Nucleus accumbens (tissue), 56 donors: ENCODE measurements around the gene ADAMTS5.

Experiments used
- DNase-seq, 56 donors: peaks; one replicate each; lab custom pipeline; 2025; lab: John Stamatoyannopoulos, UW

ADAMTS5 gene

DNA sequence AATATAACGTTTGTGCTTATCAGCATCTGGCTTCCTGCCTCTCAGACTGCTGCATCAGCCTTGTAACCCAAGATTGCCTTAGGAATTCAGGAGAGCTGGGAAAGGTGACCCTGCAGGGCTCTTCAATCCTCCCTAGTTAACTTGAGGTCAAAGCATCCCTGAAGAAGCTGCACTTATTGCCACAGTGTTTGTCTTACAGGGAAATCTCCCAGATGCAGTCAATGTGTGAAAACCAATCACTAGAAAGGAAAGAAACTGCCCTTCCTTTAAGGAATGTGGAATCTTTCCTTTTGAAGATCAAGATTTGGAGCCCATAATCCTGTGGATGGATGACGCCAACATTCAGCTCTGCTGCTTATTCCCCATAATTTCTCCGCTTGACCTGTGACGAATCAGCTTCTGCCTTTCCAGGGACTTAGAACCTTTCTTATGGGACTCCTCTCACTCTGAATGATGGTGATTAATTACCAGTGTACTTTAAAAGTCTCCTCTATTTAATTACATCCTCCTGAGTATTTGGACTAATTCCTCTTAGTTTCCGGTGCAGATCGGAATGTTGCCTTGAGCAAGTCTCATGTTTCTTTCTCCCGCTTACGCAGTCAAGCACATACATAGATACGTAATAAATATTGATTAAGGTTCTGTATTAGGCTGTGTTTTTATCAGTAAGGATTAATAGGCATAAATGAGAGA, 14.4 kb downstream of the ADAMTS5 start:
- no peak for DNase-seq

GRCh38 chr21:26949830-26950229, 17.1 kb downstream of the ADAMTS5 start:
- no peak for DNase-seq

DNA sequence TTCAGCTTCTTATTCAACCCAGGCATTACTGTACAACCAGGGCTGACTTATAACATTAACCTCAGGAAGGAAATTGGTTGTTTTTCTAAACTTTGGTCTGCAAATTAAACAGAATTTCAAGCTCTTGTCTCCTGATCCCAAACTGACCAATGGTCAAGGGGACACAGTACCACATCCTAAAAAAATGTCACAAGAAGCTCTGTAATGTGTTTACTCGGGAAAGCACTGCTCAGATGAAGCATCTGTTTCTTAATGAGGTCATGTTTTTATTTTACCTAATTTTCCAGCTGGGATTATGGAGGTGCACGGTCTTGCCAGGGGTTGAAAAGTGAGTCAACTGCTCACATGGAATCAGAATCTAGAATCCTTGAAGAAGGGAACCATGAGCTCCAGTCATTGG, 18.7 kb downstream of the ADAMTS5 start:
- no peak for DNase-seq

DNA sequence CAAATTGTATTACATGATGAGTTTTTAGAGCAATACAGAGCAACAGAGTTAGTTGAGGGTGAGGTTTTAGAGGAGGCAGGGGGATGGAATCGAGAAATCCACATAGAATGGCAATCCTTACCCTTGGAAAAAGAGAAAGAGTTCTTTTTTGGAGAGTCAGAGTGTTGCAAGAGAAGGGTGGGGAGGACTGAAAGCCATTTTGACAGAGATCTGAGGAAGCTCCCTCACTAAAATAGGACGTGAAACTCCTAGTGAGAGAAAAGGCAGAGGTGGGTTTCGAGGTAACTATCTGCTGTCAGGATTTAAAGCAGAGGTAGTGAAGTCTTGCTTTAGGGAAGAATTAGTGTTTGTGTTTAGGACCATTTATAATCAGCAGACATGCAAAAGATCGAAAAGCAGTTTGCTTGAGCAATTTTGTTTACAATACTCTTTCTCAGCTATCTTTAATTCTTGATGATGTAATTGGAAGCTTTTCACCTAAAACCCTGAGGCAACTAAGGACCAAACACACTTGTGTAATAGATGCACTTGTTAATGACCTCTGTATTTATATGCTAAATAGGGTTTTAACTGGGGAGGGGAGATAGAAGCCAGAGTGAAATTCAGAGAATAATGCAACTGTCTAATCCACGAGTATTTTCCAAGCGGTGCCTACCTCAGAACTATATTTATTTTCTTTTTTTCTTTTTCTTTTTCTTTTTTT, 20.0 kb downstream of the ADAMTS5 start:
- no peak for DNase-seq

DNA sequence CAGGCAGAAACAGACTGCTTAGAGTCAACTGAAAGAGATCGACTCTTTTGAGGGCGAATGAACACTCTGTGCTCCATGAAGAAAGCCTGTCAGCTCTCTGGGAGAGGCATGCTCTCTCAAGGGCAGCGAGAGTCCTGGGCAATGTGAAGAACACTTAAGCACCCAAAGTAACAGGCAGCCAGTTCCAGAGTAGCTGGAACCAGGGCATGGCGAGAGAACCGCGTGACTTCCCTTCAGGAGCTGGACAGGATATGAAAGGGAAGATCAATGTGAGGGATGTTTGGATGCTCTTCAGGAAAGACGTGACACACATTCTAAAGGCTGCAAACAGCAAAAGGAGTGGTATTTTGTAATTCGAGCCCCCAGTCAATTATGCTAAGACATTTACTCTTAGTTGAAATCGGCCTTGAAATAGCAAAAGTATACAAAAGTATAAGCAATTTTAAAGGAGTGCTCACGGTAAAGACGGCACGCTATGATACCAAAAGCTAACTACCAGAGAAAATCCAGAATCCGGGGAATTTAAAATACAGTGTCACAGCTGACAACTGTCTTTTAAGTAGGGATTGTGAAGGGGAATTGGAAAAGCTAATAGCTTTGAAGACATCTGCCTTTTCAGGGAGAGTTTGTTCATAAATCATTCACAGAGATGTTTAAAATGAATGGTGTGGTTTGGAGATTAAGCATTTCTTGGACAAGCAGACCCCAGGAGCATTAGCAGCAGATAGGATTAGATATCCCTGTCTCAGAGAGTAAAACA, 20.8 kb downstream of the ADAMTS5 start:
- peak in 15 of 56 donors; percentile 7 to 52 (median 24) for DNase-seq

DNA sequence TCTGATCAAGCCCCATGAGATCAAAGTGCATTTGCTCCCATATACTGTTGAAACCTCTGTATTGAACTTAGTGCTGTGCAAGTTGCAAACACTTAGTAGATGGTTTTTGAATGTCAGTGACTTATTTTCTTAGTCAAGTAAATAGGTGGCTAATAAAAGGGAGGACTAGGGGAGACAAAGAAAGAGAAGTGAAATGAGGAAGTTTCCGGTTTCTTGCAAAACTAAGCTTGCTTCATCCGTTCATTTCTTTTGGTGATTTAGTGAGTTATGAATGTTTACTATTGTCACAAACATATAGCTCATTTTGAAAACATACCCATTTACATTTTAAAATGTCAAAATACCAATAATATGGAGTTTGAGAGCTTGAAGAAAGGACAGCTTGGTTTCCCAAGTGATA, 23.0 kb downstream of the ADAMTS5 start:
- DNase-seq: no peak

DNA sequence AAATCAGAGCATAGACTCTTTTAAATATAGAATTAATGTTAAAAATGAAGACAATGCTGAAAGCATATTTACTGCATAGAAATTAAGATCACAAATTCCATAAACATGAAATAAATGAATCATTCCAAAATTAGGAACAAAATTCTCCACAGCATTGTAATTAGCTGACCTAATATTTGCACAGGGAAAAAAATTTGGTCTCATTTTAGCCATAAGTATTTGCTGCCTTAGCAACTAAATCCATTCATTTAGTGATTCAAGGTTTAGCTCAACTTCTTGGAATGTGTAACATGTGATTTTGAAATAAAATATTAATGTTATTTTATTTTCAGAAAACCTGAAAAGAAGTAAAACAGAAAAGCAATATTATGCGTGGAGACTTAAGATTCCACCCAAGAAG, 25.5 kb downstream of the ADAMTS5 start:
- DNase-seq: no peak

- no peak for DNase-seq
Observed at GRCh38 chr21:26939601-26940111, 27.2 kb downstream of the ADAMTS5 start.

GRCh38 chr21:26936641-26937040, 30.2 kb downstream of the ADAMTS5 start:
- DNase-seq: no peak

DNA sequence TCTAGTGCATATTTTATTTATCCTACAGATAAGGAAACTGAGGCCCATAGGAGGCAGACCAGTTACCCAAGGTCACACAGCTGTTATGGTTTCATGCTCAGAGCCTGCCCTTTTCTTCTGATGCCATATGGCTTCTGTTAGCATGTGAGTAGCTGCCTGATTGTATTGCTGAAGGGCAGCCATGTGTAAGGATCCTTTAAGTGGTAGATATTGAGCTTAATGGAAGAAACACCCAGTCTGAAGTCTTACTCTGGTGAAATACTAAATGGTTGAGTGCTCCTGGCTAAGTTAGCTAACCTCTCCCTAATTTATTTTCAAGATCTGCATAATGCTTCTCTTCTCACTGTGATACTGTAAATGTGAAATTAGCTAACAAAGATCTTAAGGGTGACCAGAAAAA, 30.9 kb downstream of the ADAMTS5 start:
- DNase-seq: no peak

DNA sequence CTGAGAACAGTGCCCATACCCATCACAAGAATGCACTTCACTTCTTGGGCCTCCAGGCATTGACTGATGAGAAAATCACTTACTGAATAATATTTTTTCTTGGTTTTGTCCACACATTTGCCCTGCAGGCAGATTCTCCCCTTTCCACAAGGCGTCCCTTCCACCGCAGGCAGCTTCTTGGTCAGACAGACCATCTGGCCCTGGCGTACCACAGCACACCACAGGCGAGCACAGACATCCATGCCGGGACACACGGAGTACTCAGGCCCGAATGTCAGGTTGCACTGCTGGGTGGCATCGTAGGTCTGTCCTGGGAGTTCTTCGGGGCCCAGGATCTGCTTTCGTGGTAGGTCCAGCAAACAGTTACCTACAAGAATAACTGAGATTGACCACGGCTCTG, 32.5 kb downstream of the ADAMTS5 start:
- no peak for DNase-seq

GRCh38 chr21:26933448-26933847, 33.4 kb downstream of the ADAMTS5 start:
- no peak for DNase-seq

GRCh38 chr21:26925636-26926035, 41.3 kb downstream of the ADAMTS5 start:
- no peak for DNase-seq

DNA sequence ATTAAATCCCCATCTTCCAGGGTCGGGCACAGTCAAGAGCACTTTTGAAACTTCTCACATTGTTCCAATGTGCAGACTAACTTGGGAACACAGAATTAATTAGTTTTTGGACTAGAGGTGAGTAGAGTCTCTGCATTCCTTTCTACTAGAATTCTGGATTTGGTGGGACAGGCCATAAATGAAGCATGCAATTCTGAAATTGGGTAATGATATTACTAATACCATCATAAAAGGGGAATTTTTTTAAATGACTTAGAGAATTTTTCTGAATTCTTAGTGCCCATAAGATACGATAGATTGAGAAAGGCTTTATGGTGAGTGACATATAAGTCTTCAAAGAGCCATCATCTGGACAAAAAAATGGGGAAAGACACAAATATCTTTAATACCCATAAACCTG, 41.8 kb downstream of the ADAMTS5 start:
- DNase-seq: no peak

DNA sequence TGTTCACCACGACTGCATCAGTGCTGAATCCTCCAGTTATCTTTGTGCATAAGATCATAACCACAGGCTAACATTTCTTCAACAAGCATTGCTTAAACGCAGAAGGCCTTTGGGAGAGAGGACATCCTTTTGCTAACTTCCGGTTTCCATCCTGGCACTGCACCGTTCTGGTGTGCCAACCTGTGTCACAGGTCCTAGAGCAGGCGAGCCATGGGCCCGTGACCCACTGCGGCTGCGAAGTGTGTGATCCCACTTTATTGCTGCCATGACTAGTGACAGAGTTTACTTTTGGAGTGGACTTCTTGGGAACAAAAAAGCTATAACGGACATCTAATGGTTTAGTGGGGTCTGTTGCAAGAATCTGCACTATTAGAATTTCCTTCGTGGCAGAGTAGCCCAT, 42.9 kb downstream of the ADAMTS5 start:
- no peak for DNase-seq

GRCh38 chr21:26920055-26920454, 46.8 kb downstream of the ADAMTS5 start:
- DNase-seq: no peak

DNA sequence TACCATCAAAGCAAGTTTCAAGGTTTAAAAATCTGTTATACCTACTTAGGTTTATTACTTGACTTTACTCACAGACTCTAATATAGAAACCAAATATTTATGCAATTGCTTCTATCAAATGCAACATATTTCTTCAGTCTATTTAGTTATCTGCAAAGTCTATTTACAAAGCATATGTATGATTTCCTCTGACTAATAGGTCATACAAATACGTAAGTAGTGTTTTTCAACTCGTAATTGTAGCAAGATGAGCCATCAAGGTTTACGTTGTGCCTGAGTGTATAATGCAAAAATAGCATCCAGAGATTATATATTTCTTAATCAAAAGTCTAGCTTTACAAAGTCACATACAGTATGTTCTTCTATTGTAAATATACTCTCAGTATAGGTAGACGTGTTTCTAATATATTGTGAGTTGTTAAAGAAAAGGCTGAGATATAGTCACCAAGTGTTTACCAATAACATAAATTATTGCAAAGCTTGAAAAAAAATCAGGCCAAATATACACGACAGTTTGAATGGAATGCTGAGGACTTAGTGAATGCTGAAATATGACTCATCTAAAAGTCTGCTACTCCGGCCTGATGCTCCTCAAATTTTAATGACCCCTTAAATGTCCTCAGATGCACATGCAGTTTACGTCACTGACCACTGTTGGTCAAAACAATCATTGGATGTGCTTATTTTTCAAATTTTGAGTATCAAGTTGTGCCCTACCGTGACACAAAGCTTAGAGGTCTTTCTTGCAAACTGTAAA, 48.4 kb downstream of the ADAMTS5 start:
- DNase-seq: no peak

GRCh38 chr21:26916799-26917198, 50.1 kb downstream of the ADAMTS5 start:
- no peak for DNase-seq

GRCh38 chr21:26914557-26914956, 52.3 kb downstream of the ADAMTS5 start:
- no peak for DNase-seq

- no peak for DNase-seq
Observed at GRCh38 chr21:26912466-26912865, 54.4 kb downstream of the ADAMTS5 start.

DNA sequence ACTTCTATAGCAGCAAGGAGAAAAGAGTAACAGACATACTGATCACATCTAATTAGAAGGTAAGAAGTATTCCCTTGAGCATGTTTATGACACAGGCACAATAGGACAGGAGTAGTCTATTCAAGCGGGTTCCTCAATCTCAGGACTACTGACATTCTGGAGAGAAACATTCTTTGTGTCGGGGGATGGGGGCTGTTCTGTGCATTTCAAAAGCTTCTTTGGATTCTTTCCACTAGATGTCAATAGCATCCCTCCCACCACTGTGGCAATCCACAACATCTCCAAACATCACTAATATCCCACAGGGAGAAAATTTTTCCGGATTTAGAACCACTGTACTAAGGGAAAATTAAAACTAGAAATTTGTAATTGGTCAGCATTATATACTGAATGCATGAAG, 56.9 kb downstream of the ADAMTS5 start:
- DNase-seq: no peak
